TTC549 (cell line): ENCODE data around the gene PIGC.
A peak's percentile ranks its signal among the peaks of the same experiment; 100 is the strongest.

Source experiments
- FAIRE-seq: peaks from 2 replicates; lab custom pipeline; 2012; peaks lifted over from hg19 to GRCh38; lab: Jason Lieb, UNC

The PIGC gene

DNA sequence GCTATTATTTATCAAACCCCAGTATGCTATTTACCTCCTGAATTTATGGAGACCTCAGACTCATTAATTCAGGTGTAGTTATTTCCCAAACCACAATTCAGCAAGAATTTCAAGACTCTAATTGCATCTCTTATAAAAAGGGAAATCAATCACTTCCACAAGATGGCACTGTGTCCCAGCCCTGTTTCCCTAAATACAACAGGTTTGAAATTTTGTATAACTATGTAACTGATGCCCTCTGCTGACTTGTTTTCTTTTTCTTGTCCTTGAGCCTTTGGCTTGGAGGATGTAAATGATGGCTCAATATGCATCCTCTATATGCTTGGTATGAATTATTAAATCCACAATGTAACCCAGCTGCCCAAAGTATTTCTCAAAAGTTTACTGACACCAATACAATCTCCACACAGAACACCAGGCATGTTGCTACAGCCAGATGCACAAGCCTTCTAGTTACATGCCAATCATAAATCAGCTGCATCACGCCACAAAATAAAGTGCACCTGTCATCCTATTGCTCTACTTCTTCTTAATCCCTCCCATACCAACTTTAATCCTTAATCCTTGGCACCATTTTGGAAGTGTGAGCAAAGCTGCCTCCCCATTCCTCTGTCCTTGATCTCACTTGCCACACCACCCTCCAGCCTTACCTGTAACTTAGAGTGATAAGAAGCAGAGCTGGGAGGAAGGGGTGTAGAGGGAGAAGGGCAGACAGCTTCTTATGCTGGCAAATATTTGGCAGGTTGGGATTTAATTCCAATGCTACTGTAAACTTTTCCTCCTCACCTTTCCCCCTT lies 14.3 kb downstream of the PIGC start:
- peak; percentile 98 for FAIRE-seq

DNA sequence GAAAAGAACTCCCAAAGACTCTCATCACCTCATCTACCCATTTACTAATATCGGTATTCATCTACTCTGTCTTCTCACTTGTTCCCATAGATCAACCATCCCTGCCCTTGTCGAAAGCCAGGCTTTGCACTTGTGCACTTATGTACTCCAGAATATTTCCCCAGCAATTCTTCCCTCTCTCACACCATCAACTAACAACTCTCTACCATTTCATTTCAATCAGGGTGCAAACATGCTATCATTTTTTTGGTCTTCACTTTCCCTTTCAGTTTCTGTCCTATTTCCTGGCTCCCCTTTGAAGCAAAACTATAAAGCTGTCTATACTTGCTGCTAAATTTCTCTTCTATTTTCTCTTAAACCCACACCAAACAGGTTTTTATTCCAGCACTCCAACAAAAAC lies 16.7 kb downstream of the PIGC start:
- FAIRE-seq, result no peak

DNA sequence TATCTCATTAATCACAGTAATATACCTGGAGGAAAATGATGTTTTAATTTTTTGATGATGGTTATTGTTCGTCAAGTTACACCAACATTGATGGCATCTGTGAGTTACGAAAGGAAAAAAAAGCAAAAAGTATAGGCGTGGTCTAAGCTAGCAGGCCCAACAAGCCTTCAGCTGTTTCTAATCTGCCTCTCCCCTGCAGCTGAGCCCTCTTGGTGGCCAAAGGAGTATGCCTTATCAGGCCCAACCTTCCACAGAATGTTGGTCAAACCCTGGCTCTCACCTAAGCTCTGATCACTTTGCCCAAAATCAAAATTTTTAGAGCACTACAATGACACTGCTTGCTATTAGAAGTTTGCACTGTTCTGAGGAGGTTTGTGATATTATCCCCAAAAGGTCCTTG lies 18.5 kb downstream of the PIGC start:
- no peak for FAIRE-seq

DNA sequence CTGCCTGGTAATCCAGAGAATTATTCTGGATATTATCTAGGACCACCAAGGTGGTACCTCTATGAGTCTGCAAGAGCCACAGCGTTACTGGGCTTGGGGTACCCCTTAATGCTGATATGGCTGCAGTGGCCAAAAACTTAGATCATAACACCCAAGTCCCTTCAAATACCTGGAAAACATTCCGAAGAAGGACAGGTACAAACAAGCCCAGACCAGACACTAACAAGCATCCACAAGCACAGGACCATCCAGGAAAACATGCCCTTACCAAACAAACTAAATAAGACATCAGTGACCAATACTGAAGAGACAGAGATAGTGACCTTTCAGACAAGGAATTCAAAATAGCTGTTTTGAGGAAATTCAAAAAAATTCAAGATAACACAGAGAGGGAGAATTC lies 20.5 kb downstream of the PIGC start:
- FAIRE-seq, result peak; percentile 70

DNA sequence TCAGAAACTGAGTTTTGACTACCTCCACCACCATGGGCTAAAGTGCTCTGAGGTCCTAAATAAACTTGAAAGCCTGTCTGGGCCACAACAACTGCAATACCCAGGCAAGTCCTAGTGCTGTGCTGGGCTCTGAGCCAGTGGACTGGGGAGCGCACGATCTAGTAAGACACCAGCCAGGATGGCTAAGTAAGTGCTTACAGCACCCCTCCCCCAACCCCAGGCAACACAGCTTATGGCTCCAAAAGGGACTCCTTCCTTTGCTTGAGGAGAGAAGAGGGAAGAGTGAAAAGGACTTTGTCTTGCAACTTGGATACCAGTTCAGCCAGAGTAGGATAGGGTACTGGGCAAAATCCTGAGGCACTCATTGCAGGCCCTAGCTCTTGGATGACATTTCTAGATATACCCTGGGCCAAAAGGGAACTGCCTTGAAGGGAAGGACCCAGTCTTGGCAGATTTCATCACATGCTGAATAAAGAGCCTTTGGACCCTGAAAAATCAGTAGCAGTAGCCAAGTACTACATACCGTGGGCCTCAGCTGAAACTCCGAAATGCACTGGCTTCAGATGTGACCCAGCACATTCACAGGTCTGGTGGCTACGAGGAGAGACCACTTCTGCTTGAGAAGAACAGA lies 21.8 kb downstream of the PIGC start:
- FAIRE-seq, result no peak

DNA sequence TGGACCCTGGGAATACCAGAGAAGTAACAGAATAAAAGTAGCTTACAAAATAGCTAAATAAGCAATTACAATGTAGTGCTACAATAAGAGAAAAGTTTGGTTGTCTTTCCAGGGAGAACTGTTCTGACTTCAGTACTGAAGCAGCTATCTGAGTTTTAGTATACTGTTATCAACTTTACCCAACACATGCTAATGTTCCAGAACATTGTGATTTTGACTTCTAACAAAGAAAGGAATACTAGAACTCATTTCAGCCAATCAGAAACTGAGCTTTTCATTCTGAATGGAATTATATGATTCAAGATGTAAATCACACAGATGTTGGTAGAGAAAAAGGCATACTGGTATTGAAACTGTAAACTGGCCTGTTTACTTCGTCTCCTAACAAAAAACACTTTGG lies 23.5 kb downstream of the PIGC start, which contains the start of gene C1orf105:
C1orf105 (plus strand) TSS at position 301 of the 400 bp plus-strand sequence. CDS start 201 bp downstream, outside the sequence.
- peak; percentile 92 for FAIRE-seq

DNA sequence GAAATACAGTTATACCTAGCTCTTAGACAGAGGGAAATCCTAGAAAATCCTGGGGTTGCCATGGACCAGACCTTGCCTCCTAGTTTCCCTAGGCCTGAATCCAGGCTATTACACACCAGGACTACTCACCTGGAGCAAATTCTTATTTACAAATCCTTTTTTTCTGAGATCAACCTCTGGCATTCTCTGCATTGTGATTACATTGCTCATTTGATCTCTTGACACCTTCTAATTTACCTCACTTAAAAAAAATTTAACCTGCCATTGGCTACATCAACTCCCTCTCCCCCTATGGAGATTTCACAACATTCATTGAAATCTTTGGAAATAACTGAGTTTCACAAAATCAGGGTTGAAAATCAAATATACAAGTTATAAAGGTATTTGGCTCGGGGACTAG lies 26.3 kb downstream of the PIGC start:
- no peak for FAIRE-seq

DNA sequence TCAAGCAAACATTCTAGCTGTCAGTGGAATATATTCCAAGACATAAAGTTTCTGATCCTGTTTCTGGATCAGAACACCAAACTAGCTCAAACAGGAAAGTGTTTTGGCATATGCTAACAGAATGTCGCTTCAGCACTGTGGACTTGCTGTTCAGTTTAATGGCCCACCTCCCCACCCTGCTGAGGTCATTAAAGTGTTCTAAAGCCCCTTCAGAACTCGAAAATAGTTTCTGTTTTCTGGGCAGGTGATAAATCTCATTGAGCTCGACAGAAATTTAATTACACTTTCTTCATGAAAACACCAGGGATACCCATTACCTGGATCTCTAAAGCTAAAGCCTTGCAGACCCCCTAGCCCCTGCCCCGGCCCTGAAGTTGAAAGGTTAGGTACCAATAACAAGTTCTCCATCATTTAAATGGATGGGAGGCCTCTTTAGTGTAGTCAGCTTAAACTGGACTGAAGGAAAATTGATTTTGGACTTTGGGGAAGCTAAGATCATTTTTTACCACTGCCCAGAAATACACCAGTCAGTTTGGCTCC lies 27.3 kb downstream of the PIGC start:
- no peak for FAIRE-seq

DNA sequence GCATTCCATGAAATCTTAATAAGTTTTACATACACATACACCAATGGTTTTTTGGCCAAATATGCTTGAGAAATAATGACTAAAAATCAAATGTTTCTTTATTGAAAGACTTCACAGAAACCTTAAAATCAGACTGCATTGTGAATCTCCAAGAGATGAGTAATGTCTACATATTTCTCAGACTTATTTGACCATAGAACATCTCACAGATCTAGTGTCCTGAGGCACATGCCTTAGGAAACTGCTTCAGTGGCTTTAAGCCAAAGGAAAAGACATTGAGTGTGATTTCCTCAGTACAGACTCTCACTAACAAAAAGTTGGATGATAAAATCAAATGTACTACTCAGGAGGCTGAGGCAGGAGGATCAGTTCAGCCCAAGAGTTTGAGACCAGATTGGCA lies 29.5 kb downstream of the PIGC start:
- FAIRE-seq, result no peak

DNA sequence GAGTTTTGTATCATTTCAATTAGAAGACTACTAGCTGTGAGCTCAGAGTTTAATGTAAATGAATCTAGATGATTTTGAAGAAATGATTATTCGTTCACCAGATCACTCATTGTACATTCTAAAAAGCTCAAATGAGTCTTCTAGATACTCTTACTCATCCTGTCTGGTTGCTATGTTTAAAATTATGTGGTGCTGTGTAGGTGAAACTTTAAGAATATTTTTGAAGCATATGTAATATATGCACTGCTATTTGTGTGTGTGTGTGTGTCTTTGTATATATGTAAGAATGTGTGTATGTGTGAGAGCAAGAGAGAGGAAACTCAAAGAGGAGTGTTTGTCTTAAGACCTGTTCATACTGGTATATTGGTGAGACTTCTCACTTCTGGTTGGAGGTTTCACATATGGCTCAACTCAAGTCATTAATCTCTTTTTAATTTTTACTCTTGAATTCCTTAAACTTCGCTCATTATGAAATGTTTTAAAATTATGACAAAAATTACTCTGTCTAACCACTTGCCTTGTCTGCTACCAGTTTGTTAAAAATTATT lies 32.0 kb downstream of the PIGC start:
- FAIRE-seq, result no peak

DNA sequence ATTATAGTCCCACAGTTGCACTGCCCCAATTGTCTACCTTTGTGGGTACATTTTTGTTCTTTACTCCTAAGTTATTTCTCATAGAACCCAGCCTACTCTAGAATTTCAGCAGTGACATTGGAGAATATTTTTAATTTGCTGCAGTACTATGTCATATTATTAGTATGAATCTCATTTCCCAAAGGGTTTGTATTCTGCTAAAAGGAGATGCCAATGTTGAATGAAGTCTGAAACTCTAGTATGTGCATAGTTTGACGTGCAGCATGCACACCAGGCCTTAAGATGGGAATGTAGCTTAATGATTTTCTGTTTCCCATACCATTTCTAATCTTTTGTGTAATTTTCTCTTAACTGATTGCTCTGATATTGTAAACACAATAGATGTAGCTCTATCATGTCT lies 33.8 kb downstream of the PIGC start:
- FAIRE-seq, result no peak

DNA sequence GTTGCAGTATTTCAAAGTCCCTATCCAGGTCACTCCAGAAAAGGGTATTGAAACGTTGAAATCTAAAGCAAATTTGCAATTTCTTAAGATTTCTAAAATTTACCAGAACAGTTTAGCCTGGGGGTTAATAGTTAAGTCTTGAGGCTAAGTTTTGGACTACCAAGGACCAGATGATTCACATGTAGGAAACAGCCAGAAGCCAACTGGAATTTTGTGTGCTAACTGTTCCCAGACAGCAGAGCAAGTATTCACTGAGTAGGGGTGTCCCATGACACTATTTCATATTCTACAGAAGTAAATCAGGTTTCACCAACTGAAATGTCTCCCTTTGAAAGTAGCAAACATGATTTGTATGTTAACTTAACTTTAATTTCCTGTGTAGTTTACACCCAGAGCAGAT lies 34.9 kb downstream of the PIGC start:
- FAIRE-seq, result no peak

DNA sequence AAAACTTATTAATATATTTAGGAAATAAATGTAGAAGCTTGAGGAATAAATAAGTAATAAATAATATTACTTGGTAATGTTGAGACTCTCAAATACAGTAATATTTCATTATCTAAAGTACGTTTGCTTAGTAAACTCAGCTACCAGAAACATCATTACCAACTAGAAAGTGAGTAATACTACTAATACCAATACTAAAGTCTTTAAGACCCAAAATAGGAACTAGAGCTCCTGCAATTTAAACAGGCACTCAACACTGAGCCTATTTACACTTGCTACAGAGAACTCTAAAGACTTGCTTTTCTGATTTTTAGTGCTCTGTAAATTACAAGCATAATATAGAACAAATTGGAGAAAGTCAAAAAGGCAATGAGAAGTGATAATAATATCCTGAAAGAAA lies 36.9 kb downstream of the PIGC start:
- no peak for FAIRE-seq

DNA sequence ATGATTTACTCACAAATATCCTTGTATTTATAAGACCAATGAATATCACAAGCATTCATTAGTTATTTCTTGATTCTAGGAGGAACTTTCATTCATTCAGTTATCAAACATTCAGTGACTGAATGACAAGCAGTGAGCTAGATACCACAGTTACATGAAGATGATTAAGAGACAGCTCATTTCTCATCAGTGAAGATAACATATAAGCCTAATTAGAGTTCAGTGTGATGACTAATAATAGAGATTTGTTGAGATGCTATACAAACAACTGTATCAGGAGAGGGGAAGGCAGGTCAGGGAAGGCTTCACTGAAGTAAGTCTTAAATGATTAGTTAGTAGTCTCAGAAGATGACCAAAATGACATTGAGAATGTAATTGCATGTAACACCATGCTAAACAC lies 38.0 kb downstream of the PIGC start:
- FAIRE-seq, result no peak

DNA sequence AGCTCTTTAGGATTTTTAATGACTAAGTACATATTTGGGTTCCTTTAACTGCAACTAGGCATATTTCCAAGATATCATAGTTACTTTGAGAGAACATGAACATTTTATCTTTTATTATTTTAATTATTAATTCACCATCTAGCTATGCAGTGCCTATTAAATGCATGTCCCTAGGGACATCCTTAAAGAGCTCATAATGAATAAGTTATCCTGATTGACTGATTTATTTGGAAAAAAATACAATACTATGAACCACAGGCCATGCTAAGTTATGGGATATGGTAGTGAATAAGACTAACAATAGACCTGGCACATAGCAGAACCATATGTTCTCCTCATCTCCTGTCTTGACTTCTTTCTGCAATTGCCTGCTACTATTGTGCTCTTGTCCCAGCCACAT lies 39.7 kb downstream of the PIGC start:
- FAIRE-seq, result no peak

DNA sequence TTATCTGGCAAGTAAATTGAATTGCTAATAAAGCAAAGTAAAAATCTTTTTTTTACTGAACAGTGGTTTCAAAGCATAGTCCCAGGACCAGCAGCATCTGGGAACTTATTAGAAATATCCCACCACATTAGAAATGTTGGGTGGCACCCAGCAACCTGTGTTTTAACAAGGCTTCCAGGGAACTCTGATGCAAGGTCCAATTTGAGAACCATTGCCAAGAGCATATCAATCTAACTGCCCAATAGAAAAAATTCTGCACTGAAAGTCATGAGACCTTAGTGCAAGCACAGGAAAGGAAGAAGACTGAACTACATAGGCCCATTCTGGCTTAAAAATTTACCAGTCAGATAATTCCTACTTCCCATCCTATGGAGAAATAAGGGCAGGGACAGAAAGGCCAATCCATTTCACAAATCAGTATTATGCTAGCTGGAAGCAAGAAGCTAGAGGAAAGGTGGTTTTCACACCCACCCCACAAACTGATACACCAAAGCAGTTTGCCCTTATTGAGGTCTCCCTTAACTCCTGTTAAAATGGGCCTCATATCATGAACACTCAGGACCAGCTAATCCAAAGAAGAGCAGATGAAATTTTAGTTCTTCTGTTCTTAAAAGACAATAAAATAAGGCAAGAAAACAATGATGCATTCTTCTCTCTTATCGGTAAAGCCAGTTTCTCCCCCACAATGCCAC lies 40.8 kb downstream of the PIGC start:
- no peak for FAIRE-seq

DNA sequence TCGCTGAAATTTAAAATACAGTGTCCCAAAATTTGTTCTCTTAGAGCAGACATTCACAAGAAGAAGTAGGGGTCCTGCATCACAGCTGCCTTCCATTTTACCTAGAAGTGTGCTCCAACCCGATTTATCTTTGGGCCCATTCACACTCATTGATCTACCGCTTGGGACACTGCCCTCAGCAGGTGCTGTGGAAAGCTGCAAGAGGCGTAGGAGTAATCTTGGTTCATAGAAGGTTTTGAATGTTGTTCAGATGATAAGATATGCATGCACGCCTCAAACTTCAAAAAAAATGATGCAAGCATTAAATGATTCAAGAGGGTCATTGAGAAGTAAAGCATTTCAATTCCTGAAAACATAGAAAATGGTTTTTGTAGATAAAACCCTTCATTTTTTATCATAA lies 42.0 kb downstream of the PIGC start:
- no peak for FAIRE-seq

DNA sequence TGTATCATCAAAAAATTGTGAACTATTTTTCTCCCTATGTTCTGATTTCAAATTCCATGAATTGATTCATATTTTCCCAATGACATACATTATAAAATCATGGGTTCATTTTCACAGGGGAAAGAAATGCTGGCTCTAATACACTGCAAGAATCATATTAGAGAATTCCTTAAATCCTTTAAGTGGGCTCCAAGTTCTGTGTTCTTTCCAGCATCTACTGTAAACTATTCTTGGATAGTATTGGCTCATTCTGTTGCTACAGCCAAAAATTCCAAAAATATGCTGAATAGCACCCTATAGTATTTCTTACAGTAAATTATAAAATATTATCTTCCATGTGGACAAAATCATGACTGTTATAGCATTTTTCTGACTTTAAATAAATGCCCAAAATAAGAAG lies 42.4 kb downstream of the PIGC start:
- FAIRE-seq, result no peak

DNA sequence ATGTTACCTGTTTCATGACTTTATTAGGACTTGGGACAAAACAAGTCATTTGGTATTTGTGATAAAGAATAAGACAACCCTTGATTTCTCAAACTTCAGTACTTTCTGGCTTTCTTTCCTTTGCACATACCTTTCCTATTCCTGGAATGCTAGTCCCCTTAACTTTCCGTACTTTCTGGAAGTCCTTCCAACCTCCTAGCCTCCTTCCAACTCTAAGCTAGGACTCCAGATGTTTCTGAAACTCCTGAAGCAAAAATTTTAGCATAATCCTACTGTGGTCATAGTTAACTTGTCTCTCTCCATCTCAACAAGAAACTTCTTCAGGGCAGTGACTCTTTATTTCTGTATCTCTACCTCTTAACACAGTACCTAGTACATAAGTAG lies 43.2 kb downstream of the PIGC start:
- FAIRE-seq, result no peak

DNA sequence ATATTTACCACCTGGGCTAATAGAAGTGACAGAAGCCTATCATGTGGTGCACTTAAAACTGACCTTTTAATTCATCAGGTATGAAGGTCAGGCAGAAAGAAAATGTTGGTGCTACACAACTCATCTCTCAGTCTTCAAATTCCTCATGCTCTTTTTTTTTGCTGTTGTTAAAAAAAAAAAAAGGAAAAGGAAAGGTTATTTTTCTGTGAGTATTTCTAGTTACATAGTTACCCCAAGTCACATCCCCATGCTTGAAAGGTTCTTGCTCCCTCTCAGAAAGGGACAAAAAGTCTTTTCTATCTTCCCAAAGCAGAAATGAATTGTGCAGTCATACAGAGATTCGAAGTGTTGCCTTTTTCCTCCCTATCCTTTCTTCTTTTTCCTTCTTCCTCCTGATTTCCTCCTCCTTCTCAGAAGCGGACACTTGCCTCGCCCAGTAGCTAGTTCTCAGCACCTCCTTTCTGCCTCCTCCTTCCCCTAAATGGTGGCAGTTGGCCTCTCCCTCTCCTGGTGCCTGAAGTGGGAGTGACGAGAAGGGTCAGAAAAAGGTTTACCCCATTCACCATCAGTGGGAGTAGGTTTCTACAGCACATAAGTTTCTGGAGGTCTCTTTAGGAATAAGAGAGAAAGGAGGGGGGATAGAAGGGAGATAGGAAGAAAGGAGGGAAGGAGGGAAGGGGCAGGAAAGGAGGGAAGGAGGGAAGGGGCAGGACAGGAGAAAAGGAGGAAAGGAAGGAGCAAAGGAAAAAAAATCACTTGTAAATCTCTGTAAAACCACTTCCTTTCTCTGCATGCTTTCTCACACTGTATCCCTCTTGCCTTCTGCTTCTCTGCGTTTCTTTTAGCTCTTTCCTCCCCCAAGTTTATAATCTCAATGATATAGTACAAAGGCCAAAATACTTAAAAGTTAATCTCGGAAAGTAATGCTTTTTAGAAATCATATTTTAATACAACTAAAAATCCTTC lies 43.8 kb downstream of the PIGC start:
- no peak for FAIRE-seq

DNA sequence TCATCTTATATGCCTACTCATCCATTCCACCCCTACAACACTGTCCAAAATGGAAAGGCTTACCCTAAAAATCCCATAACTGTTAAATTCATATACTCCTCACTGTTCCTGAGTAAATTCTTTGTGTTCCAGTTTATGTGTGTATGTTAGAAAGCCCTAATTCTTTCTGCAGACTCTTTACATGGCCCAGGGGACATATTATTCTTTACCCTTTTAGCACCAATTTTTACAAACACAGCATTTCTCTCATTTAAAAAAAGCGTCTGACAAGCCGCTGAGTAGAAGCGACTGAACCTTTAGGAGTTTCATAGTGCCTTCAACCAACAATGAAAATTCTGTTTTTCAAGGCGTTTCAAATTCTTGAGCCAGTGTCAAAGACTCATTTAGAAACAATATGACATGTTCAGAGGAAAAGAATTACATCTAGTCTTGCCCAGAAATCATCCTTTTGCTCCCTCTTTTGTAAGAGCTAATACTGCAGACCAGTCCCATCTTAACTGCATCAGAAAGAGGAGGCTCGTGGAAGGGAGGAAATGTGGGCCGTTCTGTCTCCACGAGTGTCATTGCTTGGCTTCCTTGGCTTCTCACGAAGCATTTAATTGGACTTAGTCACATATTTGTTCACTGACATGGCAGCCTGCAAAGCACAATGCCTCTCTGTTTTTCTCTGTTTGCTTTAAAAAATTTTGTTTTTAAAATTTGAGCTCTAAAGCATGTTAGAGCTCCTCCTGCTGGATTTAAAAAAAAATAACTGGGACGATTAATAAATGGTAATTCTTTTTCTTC lies 44.7 kb downstream of the PIGC start:
- peak; percentile 100 for FAIRE-seq
